GM12891 (cell line): ENCODE results near the gene MSANTD4.

Experiments
- POLR2A ChIP-seq: IDR thresholded peaks from 2 replicates; pipeline ENCODE4 v1.6.1; 2011; ENCODE audit warnings: low read depth, low read length, control low read depth
- POLR2AphosphoS5 ChIP-seq: IDR thresholded peaks from 2 replicates; pipeline ENCODE4 v1.6.1; 2011; ENCODE audit warnings: low read depth, low read length, control low read depth
- POU2F2 ChIP-seq: IDR thresholded peaks from 2 replicates; pipeline ENCODE4 v1.6.1; 2011; ENCODE audit warnings: low read depth, mild to moderate bottlenecking, control low read depth, low read length, moderate library complexity
- SPI1 ChIP-seq: IDR thresholded peaks from 2 replicates; pipeline ENCODE4 v1.6.1; 2011; ENCODE audit warnings: low read depth, low read length, control low read depth
- TAF1 ChIP-seq: IDR thresholded peaks from 2 replicates; pipeline ENCODE4 v1.6.1; 2011; ENCODE audit warnings: low read depth, low read length, control low read depth

- no peak for TF ChIP-seq SPI1
- no peak for TF ChIP-seq TAF1
- no peak for TF ChIP-seq POLR2A
- TF ChIP-seq POLR2AphosphoS5 = no peak
- no peak for TF ChIP-seq POU2F2
Observed at GRCh38 chr11:106049727-106050476, 27.9 kb upstream of the MSANTD4 start.
